HEK293T (cell line): ENCODE data around the gene FGFR2.

Source experiments
- ARNT ChIP-seq: fragments of 450-650 bp; IDR thresholded peaks from 2 replicates; pipeline ENCODE4 v1.6.1; 2017; ENCODE audit warnings: mild to moderate bottlenecking
- BHLHE40 ChIP-seq: fragments of 450-650 bp; IDR thresholded peaks from 2 replicates; pipeline ENCODE4 v1.6.1; 2016; ENCODE audit warnings: mild to moderate bottlenecking, moderate library complexity, borderline replicate concordance
- FOXK2 ChIP-seq: fragments of 450-650 bp; IDR thresholded peaks from 2 replicates; pipeline ENCODE4 v1.6.1; 2016; ENCODE audit warnings: mild to moderate bottlenecking
- FOXM1 ChIP-seq: fragments of 450-650 bp; IDR thresholded peaks from 2 replicates; pipeline ENCODE4 v1.6.1; 2017; ENCODE audit warnings: mild to moderate bottlenecking, borderline replicate concordance
- HDGF ChIP-seq: fragments of 450-650 bp; IDR thresholded peaks from 2 replicates; pipeline ENCODE4 v1.6.1; 2017; ENCODE audit warnings: antibody characterized with exemption, borderline replicate concordance
- NFRKB ChIP-seq: fragments of 450-650 bp; IDR thresholded peaks from 2 replicates; pipeline ENCODE4 v1.6.1; 2016; ENCODE audit warnings: mild to moderate bottlenecking, moderate library complexity
- SP1 ChIP-seq: fragments of 450-650 bp; IDR thresholded peaks from 2 replicates; pipeline ENCODE4 v1.6.1; 2017
- SUZ12 ChIP-seq: fragments of 450-650 bp; IDR thresholded peaks from 2 replicates; pipeline ENCODE4 v1.6.1; 2016; ENCODE audit warnings: mild to moderate bottlenecking
- TARDBP ChIP-seq: fragments of 450-650 bp; IDR thresholded peaks from 2 replicates; pipeline ENCODE4 v1.6.1; 2016
- ZNF384 ChIP-seq: fragments of 450-650 bp; IDR thresholded peaks from 2 replicates; pipeline ENCODE4 v1.6.1; 2016
- TF ChIP-seq, protein P1 (sequence below): fragments of 450-650 bp; IDR thresholded peaks from 2 replicates; pipeline ENCODE4 v1.6.1; 2016

DNA sequence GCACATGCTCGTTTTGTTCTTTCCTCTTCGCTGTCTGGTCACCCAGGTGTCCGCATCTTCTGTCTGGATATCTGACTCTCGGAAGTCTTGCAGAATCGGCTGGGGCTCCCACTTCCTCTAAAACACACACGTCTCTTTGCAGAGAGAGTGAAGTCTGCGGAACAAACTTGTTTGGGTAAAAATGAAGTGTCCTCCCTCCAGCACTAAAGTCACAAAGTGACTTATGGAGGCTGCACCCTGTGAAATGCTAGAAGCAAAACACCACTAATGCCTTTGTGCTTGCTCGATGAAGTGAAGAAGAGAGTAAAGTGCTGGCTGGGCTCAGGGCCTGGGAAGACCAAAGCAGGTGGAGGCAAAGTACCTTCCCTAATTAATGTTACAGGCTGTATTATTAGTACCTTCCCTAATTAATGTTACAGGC, 71.4 kb downstream of the FGFR2 start:
- TF ChIP-seq FOXK2 = no peak
- no peak for TF ChIP-seq SUZ12
- no peak for TF ChIP-seq TARDBP
- TF ChIP-seq HDGF = no peak
- TF ChIP-seq SP1 = no peak
- no peak for TF ChIP-seq FOXM1
- TF ChIP-seq BHLHE40 = no peak
- no peak for TF ChIP-seq NFRKB
- no peak for TF ChIP-seq ARNT
- TF ChIP-seq, protein P1, sequence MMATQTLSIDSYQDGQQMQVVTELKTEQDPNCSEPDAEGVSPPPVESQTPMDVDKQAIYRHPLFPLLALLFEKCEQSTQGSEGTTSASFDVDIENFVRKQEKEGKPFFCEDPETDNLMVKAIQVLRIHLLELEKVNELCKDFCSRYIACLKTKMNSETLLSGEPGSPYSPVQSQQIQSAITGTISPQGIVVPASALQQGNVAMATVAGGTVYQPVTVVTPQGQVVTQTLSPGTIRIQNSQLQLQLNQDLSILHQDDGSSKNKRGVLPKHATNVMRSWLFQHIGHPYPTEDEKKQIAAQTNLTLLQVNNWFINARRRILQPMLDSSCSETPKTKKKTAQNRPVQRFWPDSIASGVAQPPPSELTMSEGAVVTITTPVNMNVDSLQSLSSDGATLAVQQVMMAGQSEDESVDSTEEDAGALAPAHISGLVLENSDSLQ = peak; percentile 62
- no peak for TF ChIP-seq ZNF384
